ENCODE measurements around the gene FSCN2.
A peak's percentile ranks its signal among the peaks of the same experiment; 100 is the strongest.

FSCN2 gene

GRCh38 chr17:81513753-81514488 lies 14.3 kb upstream of the FSCN2 start:
- peaks cover 20% of the 10 kb centered on the region for H3K36me3 ChIP-seq (ENCODE audit: control insufficient read depth, insufficient read depth, low read length)
- H3K27ac ChIP-seq (ENCODE audit: insufficient read depth, low read depth, low read length, poor library complexity, severe bottlenecking): peak overlapping the region; percentile 65
- H3K4me1 ChIP-seq (ENCODE audit: control insufficient read depth, insufficient read depth, low read length): peaks cover 26% of the 10 kb centered on the region
- H3K27me3 ChIP-seq (ENCODE audit: control insufficient read depth, insufficient read depth, low read length, poor library complexity, severe bottlenecking): peaks cover 49% of the 10 kb centered on the region
- H3K4me3 ChIP-seq (ENCODE audit: insufficient read depth, low read depth, low read length): peak overlapping the region; percentile 96
- no peaks in the 10 kb centered on the region for H3K9me3 ChIP-seq (ENCODE audit: control insufficient read depth, low read length)
- WGBS, 2 experiments: 1% methylated on average over 64 of the region's 64 CpGs

- 0% methylated on average over 34 of the region's 34 CpGs for WGBS, 2 experiments
- H3K27ac ChIP-seq (ENCODE audit: insufficient read depth, low read depth, low read length, poor library complexity, severe bottlenecking): peak overlapping the region; percentile 26
- peak overlapping the region; percentile 96 for H3K4me3 ChIP-seq (ENCODE audit: insufficient read depth, low read depth, low read length)
- H3K4me1 ChIP-seq (ENCODE audit: control insufficient read depth, insufficient read depth, low read length): peaks cover 28% of the 10 kb centered on the region
- H3K27me3 ChIP-seq (ENCODE audit: control insufficient read depth, insufficient read depth, low read length, poor library complexity, severe bottlenecking): peaks cover 54% of the 10 kb centered on the region
- no peaks in the 10 kb centered on the region for H3K9me3 ChIP-seq (ENCODE audit: control insufficient read depth, low read length)
- H3K36me3 ChIP-seq (ENCODE audit: control insufficient read depth, insufficient read depth, low read length): peaks cover 16% of the 10 kb centered on the region
Observed at GRCh38 chr17:81514489-81514738, 13.8 kb upstream of the FSCN2 start.

GRCh38 chr17:81514739-81515529 lies 13.2 kb upstream of the FSCN2 start:
- Histone ChIP-seq H3K4me1 (ENCODE audit: control insufficient read depth, insufficient read depth, low read length) (peaks cover 29% of the 10 kb centered on the region), H3K36me3 (ENCODE audit: control insufficient read depth, insufficient read depth, low read length) (peaks cover 12% of the 10 kb centered on the region), H3K9me3 (ENCODE audit: control insufficient read depth, low read length) (no peaks in the 10 kb centered on the region), H3K4me3 (ENCODE audit: insufficient read depth, low read depth, low read length) (peak overlapping the region; percentile 96), H3K27me3 (ENCODE audit: control insufficient read depth, insufficient read depth, low read length, poor library complexity, severe bottlenecking) (peaks cover 59% of the 10 kb centered on the region), H3K27ac (ENCODE audit: insufficient read depth, low read depth, low read length, poor library complexity, severe bottlenecking) (no peak overlapping the region)
- 0 to 1% methylated on average over 82 of the region's 82 CpGs for WGBS, 2 experiments

- no peaks in the 10 kb centered on the region for H3K9me3 ChIP-seq (ENCODE audit: control insufficient read depth, low read length)
- H3K36me3 ChIP-seq (ENCODE audit: control insufficient read depth, insufficient read depth, low read length): peaks cover 9% of the 10 kb centered on the region
- H3K27me3 ChIP-seq (ENCODE audit: control insufficient read depth, insufficient read depth, low read length, poor library complexity, severe bottlenecking): peaks cover 65% of the 10 kb centered on the region
- peak overlapping the region; percentile 96 for H3K4me3 ChIP-seq (ENCODE audit: insufficient read depth, low read depth, low read length)
- H3K4me1 ChIP-seq (ENCODE audit: control insufficient read depth, insufficient read depth, low read length): peaks cover 29% of the 10 kb centered on the region
- 70% methylated on average over 19 of the region's 19 CpGs for WGBS, 2 experiments
- H3K27ac ChIP-seq (ENCODE audit: insufficient read depth, low read depth, low read length, poor library complexity, severe bottlenecking): no peak overlapping the region
Observed at GRCh38 chr17:81515530-81516041, 12.6 kb upstream of the FSCN2 start.

GRCh38 chr17:81516439-81516838 lies 11.7 kb upstream of the FSCN2 start:
- Histone ChIP-seq H3K9me3 (ENCODE audit: control insufficient read depth, low read length) (no peaks in the 10 kb centered on the region), H3K4me1 (ENCODE audit: control insufficient read depth, insufficient read depth, low read length) (peaks cover 29% of the 10 kb centered on the region), H3K27ac (ENCODE audit: insufficient read depth, low read depth, low read length, poor library complexity, severe bottlenecking) (no peak overlapping the region), H3K36me3 (ENCODE audit: control insufficient read depth, insufficient read depth, low read length) (peaks cover under 1% of the 10 kb centered on the region), H3K4me3 (ENCODE audit: insufficient read depth, low read depth, low read length) (no peak overlapping the region), H3K27me3 (ENCODE audit: control insufficient read depth, insufficient read depth, low read length, poor library complexity, severe bottlenecking) (peaks cover 74% of the 10 kb centered on the region)
- 91 to 92% methylated on average over 4 of the region's 4 CpGs for WGBS, 2 experiments

- Histone ChIP-seq H3K36me3 (ENCODE audit: control insufficient read depth, insufficient read depth, low read length) (no peaks in the 10 kb centered on the region), H3K27me3 (ENCODE audit: control insufficient read depth, insufficient read depth, low read length, poor library complexity, severe bottlenecking) (peaks cover 79% of the 10 kb centered on the region), H3K27ac (ENCODE audit: insufficient read depth, low read depth, low read length, poor library complexity, severe bottlenecking) (no peak overlapping the region), H3K4me3 (ENCODE audit: insufficient read depth, low read depth, low read length) (no peak overlapping the region), H3K4me1 (ENCODE audit: control insufficient read depth, insufficient read depth, low read length) (peaks cover 29% of the 10 kb centered on the region), H3K9me3 (ENCODE audit: control insufficient read depth, low read length) (no peaks in the 10 kb centered on the region)
- WGBS, 2 experiments: 88 to 91% methylated on average over 9 of the region's 9 CpGs
Observed at GRCh38 chr17:81517009-81517338, 11.2 kb upstream of the FSCN2 start.

GRCh38 chr17:81517339-81518112 lies 10.7 kb upstream of the FSCN2 start:
- H3K9me3 ChIP-seq (ENCODE audit: control insufficient read depth, low read length): no peaks in the 10 kb centered on the region
- 45 to 48% methylated on average over 22 to 24 of the region's 24 CpGs for WGBS, 2 experiments
- no peak overlapping the region for H3K4me3 ChIP-seq (ENCODE audit: insufficient read depth, low read depth, low read length)

GRCh38 chr17:81518113-81518784 lies 9.9 kb upstream of the FSCN2 start:
- WGBS, 2 experiments: 16 to 17% methylated on average over 24 of the region's 24 CpGs
- Histone ChIP-seq H3K36me3 (ENCODE audit: control insufficient read depth, insufficient read depth, low read length) (no peaks in the 10 kb centered on the region), H3K4me1 (ENCODE audit: control insufficient read depth, insufficient read depth, low read length) (peaks cover 30% of the 10 kb centered on the region)

More at GRCh38 chr17:81517339-81518112, 10.7 kb upstream of the FSCN2 start:
- peaks cover 85% of the 10 kb centered on the region for H3K27me3 ChIP-seq (ENCODE audit: control insufficient read depth, insufficient read depth, low read length, poor library complexity, severe bottlenecking)
- no peak overlapping the region for H3K27ac ChIP-seq (ENCODE audit: insufficient read depth, low read depth, low read length, poor library complexity, severe bottlenecking)
- peaks cover 29% of the 10 kb centered on the region for H3K4me1 ChIP-seq (ENCODE audit: control insufficient read depth, insufficient read depth, low read length)
- H3K36me3 ChIP-seq (ENCODE audit: control insufficient read depth, insufficient read depth, low read length): no peaks in the 10 kb centered on the region

GRCh38 chr17:81518785-81519283 lies 9.3 kb upstream of the FSCN2 start:
- Histone ChIP-seq H3K4me3 (ENCODE audit: insufficient read depth, low read depth, low read length) (peak overlapping the region; percentile 31), H3K27ac (ENCODE audit: insufficient read depth, low read depth, low read length, poor library complexity, severe bottlenecking) (no peak overlapping the region), H3K9me3 (ENCODE audit: control insufficient read depth, low read length) (no peaks in the 10 kb centered on the region), H3K27me3 (ENCODE audit: control insufficient read depth, insufficient read depth, low read length, poor library complexity, severe bottlenecking) (peaks cover 84% of the 10 kb centered on the region), H3K36me3 (ENCODE audit: control insufficient read depth, insufficient read depth, low read length) (no peaks in the 10 kb centered on the region), H3K4me1 (ENCODE audit: control insufficient read depth, insufficient read depth, low read length) (peaks cover 35% of the 10 kb centered on the region)
- WGBS, 2 experiments: 2% methylated on average over 47 of the region's 47 CpGs

More at GRCh38 chr17:81518113-81518784, 9.9 kb upstream of the FSCN2 start:
- Histone ChIP-seq H3K27me3 (ENCODE audit: control insufficient read depth, insufficient read depth, low read length, poor library complexity, severe bottlenecking) (peaks cover 88% of the 10 kb centered on the region), H3K27ac (ENCODE audit: insufficient read depth, low read depth, low read length, poor library complexity, severe bottlenecking) (no peak overlapping the region), H3K9me3 (ENCODE audit: control insufficient read depth, low read length) (no peaks in the 10 kb centered on the region), H3K4me3 (ENCODE audit: insufficient read depth, low read depth, low read length) (peak overlapping the region; percentile 31)
